Type B pancreatic cell (in vitro differentiated cells): Measurements from ENCODE around the gene LDLR. TPM values are rescaled to one million over a fixed set of nuclear protein-coding genes. Genes with fewer than 3 reads are reported as not detected.
"Not testable (repeated sequence)": the region's sequence is repeated elsewhere in the genome, so short reads cannot be mapped to it uniquely, and the experiment has no call there.

Experiments
- DNase-seq: peaks from one replicate; pipeline ENCODE4 v3.0.0; 2021; ENCODE audit warnings: mixed read lengths; ENCODE audit not compliant: unreplicated experiment; ENCODE audit errors: extremely low spot score
- H3K27ac Mint-ChIP-seq: 2 replicates; pipeline ENCODE4 v1.8.0; 2021; ENCODE audit warnings: mild to moderate bottlenecking, mixed read lengths
- H3K27me3 Mint-ChIP-seq: 2 replicates; pipeline ENCODE4 v1.8.0; 2021; ENCODE audit warnings: mixed read lengths
- H3K36me3 Mint-ChIP-seq: 2 replicates; pipeline ENCODE4 v1.8.0; 2021; ENCODE audit warnings: mixed read lengths
- H3K4me1 Mint-ChIP-seq: one replicate; pipeline ENCODE4 v1.8.0; 2021; ENCODE audit warnings: mixed read lengths; ENCODE audit not compliant: unreplicated experiment
- H3K4me3 Mint-ChIP-seq: 2 replicates; pipeline ENCODE4 v1.8.0; 2021; ENCODE audit warnings: mild to moderate bottlenecking, mixed read lengths
- H3K9me3 Mint-ChIP-seq: 2 replicates; pipeline ENCODE4 v1.8.0; 2021; ENCODE audit warnings: mixed read lengths
- CTCF ChIP-seq: fragments of 200-600 bp; sonication (generic); conservative IDR thresholded peaks from 2 replicates; pipeline ENCODE4 v1.5.0; 2021; ENCODE audit warnings: antibody characterized with exemption, mild to moderate bottlenecking
- total RNA-seq: library from RNA; stranded (reverse); gene quantifications from 2 replicates; pipeline ENCODE4 v1.2.1, GENCODE V29; 2021; ENCODE audit warnings: low replicate concordance

Gene LDLR
- total RNA-seq, 1 donor from 2014 or later: 67.4 TPM

GRCh38 chr19:11073568-11073967 lies 15.7 kb upstream of the LDLR start:
- Mint-ChIP-seq H3K27ac (no peak overlapping the region), H3K4me1 (peaks cover 4% of the 10 kb centered on the region), H3K27me3 (no peaks in the 10 kb centered on the region), H3K36me3 (peaks cover 4% of the 10 kb centered on the region), H3K9me3 (no peaks in the 10 kb centered on the region), H3K4me3 (no peak overlapping the region)
- DNase-seq: no peak
- TF ChIP-seq CTCF: no peak

- DNase-seq, H3K27ac Mint-ChIP-seq, H3K4me1 Mint-ChIP-seq, H3K36me3 Mint-ChIP-seq, H3K9me3 Mint-ChIP-seq, H3K4me3 Mint-ChIP-seq, H3K27me3 Mint-ChIP-seq: not testable (repeated sequence)
Measured at GRCh38 chr19:11076792-11077191, 12.5 kb upstream of the LDLR start.

- H3K36me3 Mint-ChIP-seq: no peaks in the 10 kb centered on the region
- H3K4me3 Mint-ChIP-seq: no peak overlapping the region
- no peaks in the 10 kb centered on the region for H3K9me3 Mint-ChIP-seq
- DNase-seq: no peak
- H3K27ac Mint-ChIP-seq: no peak overlapping the region
- H3K4me1 Mint-ChIP-seq: peaks cover 6% of the 10 kb centered on the region
- no peaks in the 10 kb centered on the region for H3K27me3 Mint-ChIP-seq
- no peak for TF ChIP-seq CTCF
Measured at GRCh38 chr19:11078893-11079292, 10.4 kb upstream of the LDLR start.

- Mint-ChIP-seq H3K36me3 (no peaks in the 10 kb centered on the region), H3K9me3 (no peaks in the 10 kb centered on the region), H3K27me3 (no peaks in the 10 kb centered on the region), H3K4me3 (no peak overlapping the region), H3K27ac (no peak overlapping the region), H3K4me1 (peaks cover 8% of the 10 kb centered on the region)
- DNase-seq: no peak
- no peak for TF ChIP-seq CTCF
Measured at GRCh38 chr19:11079999-11080398, 9.3 kb upstream of the LDLR start.

GRCh38 chr19:11087870-11088505 lies 1.3 kb upstream of the LDLR start:
- no peak for DNase-seq
- peak overlapping the region; percentile 94 for H3K27ac Mint-ChIP-seq
- no peaks in the 10 kb centered on the region for H3K36me3 Mint-ChIP-seq
- H3K4me3 Mint-ChIP-seq: peak overlapping the region; percentile 90
- peaks cover 16% of the 10 kb centered on the region for H3K4me1 Mint-ChIP-seq
- no peaks in the 10 kb centered on the region for H3K9me3 Mint-ChIP-seq
- TF ChIP-seq CTCF: no peak
- H3K27me3 Mint-ChIP-seq: no peaks in the 10 kb centered on the region

GRCh38 chr19:11088506-11089253 lies 583 bp upstream of the LDLR start:
- H3K27me3 Mint-ChIP-seq: no peaks in the 10 kb centered on the region
- no peaks in the 10 kb centered on the region for H3K9me3 Mint-ChIP-seq
- peaks cover 16% of the 10 kb centered on the region for H3K4me1 Mint-ChIP-seq
- no peaks in the 10 kb centered on the region for H3K36me3 Mint-ChIP-seq
- H3K4me3 Mint-ChIP-seq: peak overlapping the region; percentile 90
- no peak for TF ChIP-seq CTCF
- peak overlapping the region; percentile 94 for H3K27ac Mint-ChIP-seq
- no peak for DNase-seq

- H3K9me3 Mint-ChIP-seq, H3K27me3 Mint-ChIP-seq, H3K36me3 Mint-ChIP-seq: not testable (repeated sequence)
- Mint-ChIP-seq H3K27ac (peak overlapping the region; percentile 94), H3K4me1 (peaks cover 18% of the 10 kb centered on the region), H3K4me3 (peak overlapping the region; percentile 90)
- peak; percentile 74 for DNase-seq
Measured at GRCh38 chr19:11090014-11090263, 676 bp downstream of the LDLR start.
